ENCODE results near the gene APBA1.

DNA sequence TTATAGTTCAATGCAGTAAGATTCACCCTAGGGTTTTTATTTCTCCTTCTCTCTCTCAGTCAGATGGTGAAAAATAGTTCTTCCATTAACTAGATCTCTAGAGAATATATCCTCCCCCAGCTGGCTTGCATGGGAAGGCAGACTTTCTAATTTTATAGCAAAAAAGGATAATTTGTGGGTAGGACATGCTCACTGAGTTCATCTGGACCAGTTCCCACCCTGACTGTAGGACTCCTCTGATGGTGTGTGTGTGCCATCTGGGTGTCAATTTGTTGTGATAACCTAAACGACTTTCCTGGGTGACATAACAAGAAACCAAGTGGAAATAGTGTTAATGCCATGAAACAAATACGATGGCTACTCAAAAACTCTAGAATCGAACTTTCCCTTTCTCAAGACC is 44.9 kb downstream of the APBA1 start:
- TF ChIP-seq, protein P1, sequence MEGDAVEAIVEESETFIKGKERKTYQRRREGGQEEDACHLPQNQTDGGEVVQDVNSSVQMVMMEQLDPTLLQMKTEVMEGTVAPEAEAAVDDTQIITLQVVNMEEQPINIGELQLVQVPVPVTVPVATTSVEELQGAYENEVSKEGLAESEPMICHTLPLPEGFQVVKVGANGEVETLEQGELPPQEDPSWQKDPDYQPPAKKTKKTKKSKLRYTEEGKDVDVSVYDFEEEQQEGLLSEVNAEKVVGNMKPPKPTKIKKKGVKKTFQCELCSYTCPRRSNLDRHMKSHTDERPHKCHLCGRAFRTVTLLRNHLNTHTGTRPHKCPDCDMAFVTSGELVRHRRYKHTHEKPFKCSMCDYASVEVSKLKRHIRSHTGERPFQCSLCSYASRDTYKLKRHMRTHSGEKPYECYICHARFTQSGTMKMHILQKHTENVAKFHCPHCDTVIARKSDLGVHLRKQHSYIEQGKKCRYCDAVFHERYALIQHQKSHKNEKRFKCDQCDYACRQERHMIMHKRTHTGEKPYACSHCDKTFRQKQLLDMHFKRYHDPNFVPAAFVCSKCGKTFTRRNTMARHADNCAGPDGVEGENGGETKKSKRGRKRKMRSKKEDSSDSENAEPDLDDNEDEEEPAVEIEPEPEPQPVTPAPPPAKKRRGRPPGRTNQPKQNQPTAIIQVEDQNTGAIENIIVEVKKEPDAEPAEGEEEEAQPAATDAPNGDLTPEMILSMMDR (IDR thresholded peaks at IDR 0.05 in 8 of 11, conservative IDR thresholded peaks at IDR 0.05 in 3 of 11): no peak
- TF ChIP-seq POLR2A (IDR thresholded peaks at IDR 0.05): no peak

Data from spleen (tissue), 7 donors.